Cardiac fibroblast (primary cell): ENCODE data around the gene SLC18A3.

Experiments used
- DNase-seq, 2 donors: peaks; one replicate each; pipeline versions ENCODE4 v3.0.0 to v3.0.0-alpha.2; 2010; ENCODE audit warnings: low read depth in 2 of 2
- H3K4me3 ChIP-seq, 2 donors: replicated peaks in 1 of 2; 1 replicate in 1 of 2; 2 replicates in 1 of 2; pipeline ENCODE4 v1.5.1; 2011; ENCODE audit warnings: low read depth in 2 of 2, low read length in 2 of 2, mild to moderate bottlenecking in 2 of 2, moderate library complexity in 1 of 2
- TF ChIP-seq, protein P1 (sequence below): IDR thresholded peaks from one replicate; pipeline ENCODE4 v1.5.1; 2011; ENCODE audit warnings: low read depth, mild to moderate bottlenecking, low read length, inconsistent platforms

SLC18A3 gene

DNA sequence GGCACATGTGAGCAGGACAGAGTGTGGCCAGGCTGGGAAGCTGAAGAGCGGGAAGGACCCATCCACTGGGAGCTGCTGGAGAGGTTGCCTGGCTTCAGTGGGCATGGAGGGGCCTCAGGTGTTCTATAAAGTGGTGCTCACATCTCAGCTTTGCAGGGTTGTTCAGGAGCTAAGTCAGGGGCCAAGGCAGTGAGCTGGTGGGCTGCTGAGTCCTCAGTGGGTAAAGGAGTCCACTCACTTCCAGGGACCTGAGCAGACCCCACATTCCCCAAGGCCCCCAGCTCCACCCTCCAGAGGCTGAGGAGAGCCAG lies 40.6 kb downstream of the SLC18A3 start:
- DNase-seq = no peak
- H3K4me3 ChIP-seq = no peak overlapping the region
- TF ChIP-seq, protein P1, sequence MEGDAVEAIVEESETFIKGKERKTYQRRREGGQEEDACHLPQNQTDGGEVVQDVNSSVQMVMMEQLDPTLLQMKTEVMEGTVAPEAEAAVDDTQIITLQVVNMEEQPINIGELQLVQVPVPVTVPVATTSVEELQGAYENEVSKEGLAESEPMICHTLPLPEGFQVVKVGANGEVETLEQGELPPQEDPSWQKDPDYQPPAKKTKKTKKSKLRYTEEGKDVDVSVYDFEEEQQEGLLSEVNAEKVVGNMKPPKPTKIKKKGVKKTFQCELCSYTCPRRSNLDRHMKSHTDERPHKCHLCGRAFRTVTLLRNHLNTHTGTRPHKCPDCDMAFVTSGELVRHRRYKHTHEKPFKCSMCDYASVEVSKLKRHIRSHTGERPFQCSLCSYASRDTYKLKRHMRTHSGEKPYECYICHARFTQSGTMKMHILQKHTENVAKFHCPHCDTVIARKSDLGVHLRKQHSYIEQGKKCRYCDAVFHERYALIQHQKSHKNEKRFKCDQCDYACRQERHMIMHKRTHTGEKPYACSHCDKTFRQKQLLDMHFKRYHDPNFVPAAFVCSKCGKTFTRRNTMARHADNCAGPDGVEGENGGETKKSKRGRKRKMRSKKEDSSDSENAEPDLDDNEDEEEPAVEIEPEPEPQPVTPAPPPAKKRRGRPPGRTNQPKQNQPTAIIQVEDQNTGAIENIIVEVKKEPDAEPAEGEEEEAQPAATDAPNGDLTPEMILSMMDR = no peak

DNA sequence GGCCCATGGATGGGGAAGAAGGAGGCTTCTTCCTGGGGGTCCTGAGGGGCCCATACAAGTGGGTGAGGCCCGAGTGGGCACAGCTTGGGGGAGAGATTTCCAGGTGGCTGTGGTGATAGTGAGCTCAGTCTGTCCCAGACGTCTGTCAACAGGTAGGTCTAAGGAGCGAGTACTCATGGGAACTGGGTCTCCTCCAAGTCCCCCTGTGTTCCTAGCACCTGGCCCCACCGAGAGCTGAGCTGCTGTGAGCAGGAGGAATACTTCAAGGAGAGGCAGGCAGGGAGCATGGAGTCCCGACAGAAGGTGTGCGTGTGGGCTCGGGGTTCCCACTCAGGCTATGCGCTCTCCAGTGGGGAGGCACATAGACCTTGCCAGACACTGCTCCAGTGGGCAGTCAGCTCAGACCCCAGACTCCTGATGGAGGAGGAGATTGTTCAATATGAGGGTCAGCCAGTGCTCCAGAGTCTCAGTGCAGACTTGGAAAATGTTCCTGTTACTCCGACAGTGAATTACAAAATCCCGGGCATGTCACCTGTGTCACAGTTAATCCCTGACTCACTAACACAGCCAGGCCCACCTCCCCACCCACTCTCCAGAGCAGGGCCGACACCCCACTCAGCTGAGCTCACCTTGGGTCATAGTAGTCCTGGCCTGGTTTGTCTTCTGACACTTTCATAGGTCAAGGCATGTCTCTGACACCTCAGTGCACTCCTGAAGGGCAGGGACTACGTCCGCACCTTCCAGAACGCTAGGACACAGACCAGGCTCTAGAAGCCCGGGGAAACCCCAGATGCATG lies 41.1 kb downstream of the SLC18A3 start:
- H3K4me3 ChIP-seq = no peak overlapping the region
- TF ChIP-seq, protein P1 = no peak
- no peak for DNase-seq

DNA sequence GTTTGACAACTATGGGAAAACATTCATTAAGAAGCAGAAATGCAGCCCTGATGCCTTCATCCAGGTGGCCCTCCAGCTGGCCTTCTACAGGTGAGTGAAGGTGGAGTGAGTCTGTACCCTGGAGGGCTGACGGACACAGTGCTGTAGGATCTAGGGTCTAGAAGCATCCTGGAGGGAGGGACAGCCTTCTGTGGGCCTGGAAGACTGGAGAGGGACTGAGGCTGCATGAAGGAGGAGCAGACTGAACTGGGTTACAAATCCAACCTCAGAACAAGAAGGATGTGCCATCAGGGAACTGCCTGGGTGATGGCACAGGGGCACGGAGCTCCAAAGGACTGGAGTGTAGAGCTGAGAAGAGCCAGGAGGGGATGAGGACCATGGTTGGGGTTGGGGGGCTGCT lies 41.8 kb downstream of the SLC18A3 start:
- TF ChIP-seq, protein P1 = no peak
- DNase-seq = no peak
- no peak overlapping the region for H3K4me3 ChIP-seq

DNA sequence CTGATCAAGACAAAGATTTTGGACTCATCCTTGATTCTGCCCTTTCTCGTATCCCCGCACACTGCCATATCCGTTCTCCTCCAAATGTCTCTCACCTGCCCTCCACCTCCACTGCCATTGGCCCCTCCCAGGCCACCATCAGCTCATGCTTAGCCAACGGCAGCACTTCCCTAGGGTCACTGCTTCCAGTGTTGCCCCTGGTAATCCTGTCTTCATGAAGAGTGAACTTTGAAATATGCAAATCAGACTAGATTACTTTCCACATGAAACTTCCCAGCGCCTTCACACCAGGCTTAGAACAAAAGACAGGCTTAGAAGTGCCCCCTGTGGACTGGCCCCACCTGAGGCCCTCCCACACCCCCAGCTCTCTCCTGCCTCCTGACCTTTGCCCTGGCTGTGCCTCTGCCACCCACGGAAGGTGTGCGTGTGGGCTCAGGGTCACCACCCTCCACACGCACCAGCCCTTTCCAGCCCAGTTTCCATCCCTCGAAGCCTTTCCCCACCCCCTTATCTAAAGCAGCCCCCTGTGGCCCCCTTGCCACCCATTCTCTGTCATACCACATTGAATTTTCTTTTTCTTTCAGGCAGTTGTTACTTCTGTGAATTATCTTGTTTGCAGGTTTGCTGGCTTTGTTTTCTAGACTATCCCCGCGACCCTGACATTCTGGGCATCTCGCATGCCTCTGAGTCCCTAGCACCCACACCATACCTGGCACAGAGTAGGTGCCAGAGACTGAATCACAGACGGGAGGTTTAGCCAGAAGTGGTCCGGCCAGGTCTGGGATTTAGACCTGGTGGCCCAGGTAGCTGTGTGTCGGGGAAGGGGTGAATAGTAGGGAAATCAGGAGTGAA lies 42.5 kb downstream of the SLC18A3 start:
- no peak overlapping the region for H3K4me3 ChIP-seq
- no peak for DNase-seq
- TF ChIP-seq, protein P1 = no peak

DNA sequence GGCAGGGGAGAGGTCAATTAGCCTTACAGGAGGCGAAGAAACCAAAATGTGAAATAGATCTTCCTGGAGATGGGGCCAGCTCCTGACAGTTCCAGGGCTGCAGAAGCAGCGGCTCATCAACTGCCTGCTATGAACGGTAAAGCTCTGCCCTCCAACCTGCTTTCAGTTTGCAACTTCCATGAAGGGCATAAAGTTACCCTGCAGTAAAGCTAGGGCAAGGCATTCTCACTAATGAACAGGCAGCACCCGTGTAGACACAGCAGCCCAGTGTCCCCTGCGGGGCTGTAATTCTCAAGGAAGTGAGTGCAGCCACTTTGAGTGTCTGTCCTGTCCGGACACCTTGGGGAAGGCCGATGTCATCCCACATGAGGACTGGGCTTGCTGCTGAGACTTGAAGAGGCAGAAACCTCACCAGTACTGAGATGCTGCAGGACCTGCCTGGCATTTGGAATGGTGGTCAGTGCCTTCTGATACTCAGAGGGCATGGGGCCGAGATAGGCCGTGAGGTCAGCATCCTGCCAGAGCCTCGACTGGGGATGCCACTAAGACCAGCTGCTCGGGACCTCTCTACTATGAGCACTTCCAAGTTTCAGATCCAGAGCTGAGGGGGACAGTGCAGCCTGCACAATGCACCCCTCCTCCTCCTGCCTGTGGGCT lies 43.3 kb downstream of the SLC18A3 start:
- DNase-seq = no peak
- TF ChIP-seq, protein P1 = no peak
- H3K4me3 ChIP-seq = no peak overlapping the region

DNA sequence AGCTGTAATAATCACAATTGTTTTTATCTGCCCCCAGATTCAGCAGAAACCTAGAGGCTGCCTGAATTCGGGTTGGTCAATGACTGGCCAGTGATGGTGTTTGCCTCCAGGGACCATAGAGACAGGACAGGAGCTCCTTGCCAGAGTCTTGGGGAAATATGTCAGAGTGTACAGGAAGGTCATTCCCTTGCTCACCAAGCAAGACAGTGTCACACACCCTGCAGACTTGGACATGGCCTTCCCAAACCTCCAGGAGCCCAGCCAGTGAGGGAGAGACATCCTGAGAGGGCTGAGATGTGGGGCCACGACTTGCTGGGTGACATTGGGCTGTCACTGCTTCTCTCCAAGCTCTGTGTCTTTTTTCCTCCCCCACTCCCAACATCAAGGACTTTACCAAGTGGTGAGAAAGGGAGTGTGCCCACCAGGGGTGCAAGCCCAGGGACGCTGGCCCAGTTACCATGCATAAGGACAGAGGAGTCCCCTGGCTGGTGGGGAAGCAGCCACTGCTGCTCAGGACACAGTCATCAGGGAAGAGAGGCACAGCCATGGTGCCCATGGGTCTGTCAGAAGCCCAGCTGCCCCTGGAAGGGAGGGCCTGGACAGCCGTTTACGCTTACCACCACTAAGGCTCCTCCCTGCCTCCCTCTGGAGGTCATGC lies 44.1 kb downstream of the SLC18A3 start:
- H3K4me3 ChIP-seq = no peak overlapping the region
- TF ChIP-seq, protein P1 = no peak
- no peak for DNase-seq
